ENCODE measurements around the gene SUGCT.

GRCh38 chr7:40673285-40673684 is 538.5 kb downstream of the SUGCT start:
- TF ChIP-seq CTCF (conservative IDR thresholded peaks at IDR 0.05 in 1 of 2, IDR thresholded peaks at IDR 0.05 in 1 of 2; ENCODE audit: extremely low read depth in 1 of 2, insufficient read depth in 1 of 2, low read depth in 1 of 2, low read length in 2 of 2) (no peak), EZH2 (IDR thresholded peaks at IDR 0.05; ENCODE audit: borderline replicate concordance, low read length) (no peak)
